Skeletal muscle cell (primary cell): ENCODE results near the gene IFIT1B.
"Not testable (repeated sequence)": the region's sequence is repeated elsewhere in the genome, so short reads cannot be mapped to it uniquely, and the experiment has no call there.

Experiments
- DNase-seq: peaks from one replicate; pipeline ENCODE4 v3.0.0-alpha.2; 2010; ENCODE audit warnings: low read depth
- H3K4me3 ChIP-seq: 2 replicates; pipeline ENCODE4 v1.5.1; 2011; ENCODE audit warnings: low read depth, mild to moderate bottlenecking, control low read depth, low read length, moderate library complexity

Gene IFIT1B

GRCh38 chr10:89371987-89372386 lies 5.9 kb upstream of the IFIT1B start:
- DNase-seq, result no peak
- H3K4me3 ChIP-seq, result no peak overlapping the region

- peak; percentile 94 for DNase-seq
These were observed 3.7 kb upstream of the IFIT1B start for GRCh38 chr10:89373916-89374711.

DNA sequence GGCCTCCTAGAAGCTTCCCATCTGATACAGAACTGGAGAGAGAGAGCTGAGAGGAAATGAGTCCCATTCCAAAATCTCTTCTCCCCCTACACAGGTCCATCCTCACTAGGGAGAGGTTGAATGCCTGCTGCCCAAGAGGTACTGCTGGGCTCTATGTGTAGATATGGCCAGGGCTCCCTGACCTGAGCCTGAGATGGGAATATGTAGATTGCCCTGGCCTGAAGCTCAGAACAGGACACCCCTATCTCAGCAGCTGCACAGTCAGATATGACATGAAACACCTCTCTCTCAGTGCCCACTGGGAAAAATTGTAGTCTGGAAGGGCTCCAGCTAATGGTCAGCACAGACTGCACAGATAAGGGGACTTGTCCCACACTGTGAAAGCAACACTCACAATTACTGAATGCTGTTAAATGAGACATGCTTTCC lies 3.1 kb upstream of the IFIT1B start:
- H3K4me3 ChIP-seq, result no peak overlapping the region
- DNase-seq, result no peak

More at GRCh38 chr10:89373916-89374711, 3.7 kb upstream of the IFIT1B start:
- H3K4me3 ChIP-seq, result no peak overlapping the region

GRCh38 chr10:89379103-89379502 lies 1.2 kb downstream of the IFIT1B start:
- DNase-seq, result no peak
- no peak overlapping the region for H3K4me3 ChIP-seq

DNA sequence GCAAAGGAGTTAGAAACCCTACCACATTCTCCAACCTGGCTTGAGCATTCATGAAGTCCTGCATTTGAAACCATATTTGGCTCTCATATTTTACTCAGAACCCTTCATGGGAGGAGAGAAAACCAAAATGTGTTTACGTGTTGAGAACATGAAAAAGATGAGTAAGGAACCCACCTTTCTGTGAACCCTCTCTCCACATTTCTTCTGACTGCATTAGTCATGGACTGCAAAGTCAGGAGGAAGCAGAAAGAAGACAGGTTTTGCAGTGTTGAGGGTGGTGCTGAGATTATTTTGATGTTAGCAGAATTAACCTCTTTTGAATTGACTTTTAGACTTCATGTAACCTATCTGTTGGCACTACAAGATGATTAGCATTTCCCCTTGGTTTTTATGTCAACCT lies 4.9 kb downstream of the IFIT1B start:
- DNase-seq, result no peak
- no peak overlapping the region for H3K4me3 ChIP-seq

GRCh38 chr10:89384474-89385340 lies 6.9 kb downstream of the IFIT1B start:
- no peak for DNase-seq

DNA sequence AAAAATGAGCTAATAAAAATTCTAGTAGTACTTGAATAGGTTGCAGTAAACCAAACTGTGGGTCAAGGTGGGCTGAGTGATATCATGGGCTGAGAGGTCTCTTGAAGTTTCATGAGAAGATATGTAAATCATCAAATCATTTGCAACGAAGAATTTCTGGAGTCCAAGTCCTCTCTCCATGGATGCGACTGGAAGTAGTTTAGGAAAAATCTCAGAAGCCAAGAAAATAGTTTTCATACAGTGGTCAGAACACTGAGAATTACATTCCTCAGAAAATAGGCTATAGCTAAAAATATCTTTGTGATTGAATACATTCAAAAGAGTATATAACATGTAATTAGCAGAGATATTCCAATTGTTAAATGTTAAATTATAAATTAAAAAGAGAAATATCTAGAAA lies 10.9 kb downstream of the IFIT1B start:
- no peak for DNase-seq
- H3K4me3 ChIP-seq, result no peak overlapping the region

More at GRCh38 chr10:89384474-89385340, 6.9 kb downstream of the IFIT1B start:
- no peak overlapping the region for H3K4me3 ChIP-seq

GRCh38 chr10:89389254-89389653 lies 11.4 kb downstream of the IFIT1B start:
- H3K4me3 ChIP-seq, result no peak overlapping the region
- DNase-seq, result no peak

GRCh38 chr10:89390476-89391225 lies 12.8 kb downstream of the IFIT1B start:
- DNase-seq, result no peak
- no peak overlapping the region for H3K4me3 ChIP-seq

DNA sequence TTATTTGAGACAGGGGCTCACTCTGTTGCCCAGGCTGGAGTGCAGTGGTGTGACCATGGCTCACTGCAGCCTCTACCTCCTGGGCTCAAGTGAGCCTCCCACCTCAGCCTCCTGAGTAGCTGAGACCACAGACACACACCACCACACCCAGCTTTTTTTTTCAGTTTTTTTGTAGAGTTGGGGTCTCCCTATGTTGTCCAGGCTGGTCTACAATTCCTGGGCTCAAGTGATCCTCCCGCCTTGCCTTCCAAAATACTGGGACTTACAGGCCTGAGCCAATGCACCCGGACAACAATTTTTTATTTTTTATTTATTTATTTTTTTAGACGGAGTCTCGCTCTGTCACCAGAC lies 13.3 kb downstream of the IFIT1B start:
- not testable (repeated sequence) for H3K4me3 ChIP-seq, DNase-seq

DNA sequence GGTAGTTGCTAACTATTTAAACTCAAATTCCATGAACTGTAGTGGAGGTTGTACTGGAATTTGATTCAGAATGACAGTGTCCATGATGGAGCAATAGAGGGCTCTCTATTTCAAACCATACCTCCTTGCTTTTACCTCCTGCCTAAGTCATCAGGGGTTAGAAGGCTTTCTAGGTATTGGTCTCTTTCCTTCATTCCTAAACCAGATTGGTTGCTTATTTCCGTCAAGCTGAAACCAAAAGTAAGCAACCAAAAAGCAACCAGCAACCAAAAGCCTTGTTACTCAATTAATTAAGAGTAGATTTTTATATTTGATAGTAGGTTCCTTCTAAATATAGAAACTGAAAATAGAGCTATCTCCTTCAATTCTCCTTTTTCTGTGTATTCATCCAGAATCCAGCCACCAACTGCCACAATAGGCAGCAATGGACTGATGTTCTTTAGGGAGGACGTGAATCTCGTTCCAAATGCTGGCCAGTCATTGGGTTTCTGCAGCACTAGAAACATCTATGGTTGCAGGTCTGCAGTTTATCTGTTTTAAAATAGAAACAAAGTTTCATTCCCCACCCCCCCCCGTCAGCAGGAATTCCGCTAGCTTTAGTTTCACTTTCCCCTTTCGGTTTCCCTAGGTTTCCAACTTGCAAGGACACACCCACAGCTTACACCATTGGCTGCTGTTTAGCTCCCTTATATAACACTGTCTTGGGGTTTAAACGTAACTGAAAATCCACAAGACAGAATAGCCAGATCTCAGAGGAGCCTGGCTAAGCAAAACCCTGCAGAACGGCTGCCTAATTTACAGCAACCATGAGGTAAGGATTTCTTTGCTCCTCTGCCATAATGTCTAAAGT lies 14.3 kb downstream of the IFIT1B start, which contains the start of gene IFIT1:
Gene IFIT1, plus strand, starts transcription at position 717 of the 850 bp plus-strand sequence. Its CDS starts 90 bp downstream, at position 807.
- DNase-seq, result peak; percentile 78
- H3K4me3 ChIP-seq, result peak within 1 kb of the TSS; percentile 61

- DNase-seq, result peak; percentile 83
- peak overlapping the region; percentile 61 for H3K4me3 ChIP-seq
These were observed 15.1 kb downstream of the IFIT1B start for GRCh38 chr10:89392974-89393373.

DNA sequence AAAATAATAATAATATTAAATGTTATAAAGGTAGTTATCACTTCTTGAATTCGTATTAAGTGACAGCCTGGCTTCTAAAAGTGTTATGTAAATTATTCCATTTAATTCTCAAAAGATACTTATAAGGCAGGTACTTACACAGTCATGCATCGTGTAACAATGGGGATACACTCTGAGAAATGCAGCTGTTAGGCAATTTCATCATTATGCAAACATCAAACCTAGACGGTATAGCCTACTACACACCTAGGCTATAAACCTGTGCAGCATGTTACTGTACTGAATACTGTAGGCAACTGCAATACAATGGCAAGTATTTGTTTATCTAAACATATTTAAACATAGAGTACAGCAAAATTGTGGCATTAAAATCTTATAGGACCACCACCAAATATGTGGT lies 16.0 kb downstream of the IFIT1B start:
- DNase-seq, result no peak
- H3K4me3 ChIP-seq, result no peak overlapping the region

GRCh38 chr10:89395141-89395540 lies 17.3 kb downstream of the IFIT1B start:
- no peak for DNase-seq
- no peak overlapping the region for H3K4me3 ChIP-seq

DNA sequence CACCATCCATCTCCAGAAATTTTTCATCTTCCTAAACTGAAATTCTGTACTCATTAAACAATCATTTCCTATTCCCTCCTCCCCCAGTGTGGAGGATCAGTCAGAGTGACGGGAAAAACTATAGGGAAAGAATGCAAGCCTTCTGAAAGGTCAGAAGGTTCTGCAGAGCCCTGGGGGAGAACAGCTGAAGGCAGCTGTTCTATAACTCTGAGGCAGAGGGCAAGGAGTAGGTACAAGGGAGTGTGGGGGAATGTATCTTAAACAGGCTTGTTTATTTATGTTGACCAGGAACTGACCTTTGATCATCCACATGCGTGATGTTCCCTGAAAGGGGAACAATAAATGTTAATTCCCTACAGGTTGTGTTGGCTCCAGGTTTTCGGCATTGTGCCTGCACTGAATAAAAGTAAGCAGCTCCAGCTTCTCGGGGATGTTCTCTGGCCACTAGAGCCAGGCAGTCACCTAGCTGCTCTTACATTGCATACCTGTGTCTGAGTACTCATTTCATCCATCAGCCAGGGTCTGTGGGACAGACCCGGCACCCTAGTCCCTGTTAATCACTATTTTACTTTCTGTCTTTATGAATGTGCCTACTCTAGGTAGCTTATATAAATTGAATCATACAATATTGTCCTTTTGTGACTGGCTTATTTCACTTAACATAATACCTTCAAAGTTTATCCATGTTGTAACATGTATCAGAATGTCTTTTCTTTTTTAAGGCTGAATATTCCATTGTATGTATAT lies 20.3 kb downstream of the IFIT1B start:
- H3K4me3 ChIP-seq, result no peak overlapping the region
- DNase-seq, result peak; percentile 72

DNA sequence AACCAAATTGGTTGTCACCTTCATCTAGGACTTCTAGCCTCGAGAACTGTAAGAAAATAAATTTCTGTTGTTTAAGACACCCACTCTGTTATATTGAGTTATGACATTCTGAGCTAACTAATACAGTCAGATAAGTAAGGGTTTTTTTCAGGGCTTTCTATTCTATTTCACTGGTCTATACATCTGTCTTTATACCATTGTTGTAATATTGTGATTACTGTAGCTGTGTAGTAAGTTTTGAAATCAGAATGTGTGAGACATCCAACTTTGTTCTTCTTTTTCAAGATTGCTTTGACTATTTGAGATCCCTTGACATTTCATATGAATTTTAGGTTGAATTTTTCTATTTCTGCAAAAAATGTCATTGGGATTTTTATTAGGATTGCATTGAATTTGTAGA lies 22.1 kb downstream of the IFIT1B start:
- H3K4me3 ChIP-seq, result no peak overlapping the region
- DNase-seq, result no peak

GRCh38 chr10:89403043-89403442 lies 25.2 kb downstream of the IFIT1B start:
- DNase-seq, result no peak
- no peak overlapping the region for H3K4me3 ChIP-seq
